Measurements from ENCODE around the gene SIK3.

DNA sequence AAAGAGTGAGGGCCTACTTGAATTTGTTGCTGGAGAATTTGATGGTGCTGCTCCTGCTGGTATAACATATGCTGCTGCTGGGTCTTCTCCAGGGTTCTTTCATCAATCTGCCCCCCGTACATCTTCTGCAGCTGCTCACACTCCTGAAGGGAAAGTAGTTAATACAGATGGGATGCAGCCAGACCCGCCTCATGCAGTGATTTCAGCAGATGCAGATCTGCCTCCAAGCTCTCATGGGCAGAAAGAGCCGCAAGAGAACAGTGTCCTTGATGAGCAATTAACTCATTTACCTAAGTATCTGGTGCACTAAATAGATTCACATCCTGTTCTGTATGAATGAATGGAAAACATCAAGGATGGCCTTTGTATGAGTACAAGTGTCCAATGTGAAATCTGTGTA, 236.0 kb downstream of the SIK3 start:
- TF ChIP-seq, protein P1, sequence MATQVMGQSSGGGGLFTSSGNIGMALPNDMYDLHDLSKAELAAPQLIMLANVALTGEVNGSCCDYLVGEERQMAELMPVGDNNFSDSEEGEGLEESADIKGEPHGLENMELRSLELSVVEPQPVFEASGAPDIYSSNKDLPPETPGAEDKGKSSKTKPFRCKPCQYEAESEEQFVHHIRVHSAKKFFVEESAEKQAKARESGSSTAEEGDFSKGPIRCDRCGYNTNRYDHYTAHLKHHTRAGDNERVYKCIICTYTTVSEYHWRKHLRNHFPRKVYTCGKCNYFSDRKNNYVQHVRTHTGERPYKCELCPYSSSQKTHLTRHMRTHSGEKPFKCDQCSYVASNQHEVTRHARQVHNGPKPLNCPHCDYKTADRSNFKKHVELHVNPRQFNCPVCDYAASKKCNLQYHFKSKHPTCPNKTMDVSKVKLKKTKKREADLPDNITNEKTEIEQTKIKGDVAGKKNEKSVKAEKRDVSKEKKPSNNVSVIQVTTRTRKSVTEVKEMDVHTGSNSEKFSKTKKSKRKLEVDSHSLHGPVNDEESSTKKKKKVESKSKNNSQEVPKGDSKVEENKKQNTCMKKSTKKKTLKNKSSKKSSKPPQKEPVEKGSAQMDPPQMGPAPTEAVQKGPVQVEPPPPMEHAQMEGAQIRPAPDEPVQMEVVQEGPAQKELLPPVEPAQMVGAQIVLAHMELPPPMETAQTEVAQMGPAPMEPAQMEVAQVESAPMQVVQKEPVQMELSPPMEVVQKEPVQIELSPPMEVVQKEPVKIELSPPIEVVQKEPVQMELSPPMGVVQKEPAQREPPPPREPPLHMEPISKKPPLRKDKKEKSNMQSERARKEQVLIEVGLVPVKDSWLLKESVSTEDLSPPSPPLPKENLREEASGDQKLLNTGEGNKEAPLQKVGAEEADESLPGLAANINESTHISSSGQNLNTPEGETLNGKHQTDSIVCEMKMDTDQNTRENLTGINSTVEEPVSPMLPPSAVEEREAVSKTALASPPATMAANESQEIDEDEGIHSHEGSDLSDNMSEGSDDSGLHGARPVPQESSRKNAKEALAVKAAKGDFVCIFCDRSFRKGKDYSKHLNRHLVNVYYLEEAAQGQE (IDR thresholded peaks at IDR 0.05; ENCODE audit: insufficient replicate concordance, low read depth), result no peak
- TF ChIP-seq, protein P2, sequence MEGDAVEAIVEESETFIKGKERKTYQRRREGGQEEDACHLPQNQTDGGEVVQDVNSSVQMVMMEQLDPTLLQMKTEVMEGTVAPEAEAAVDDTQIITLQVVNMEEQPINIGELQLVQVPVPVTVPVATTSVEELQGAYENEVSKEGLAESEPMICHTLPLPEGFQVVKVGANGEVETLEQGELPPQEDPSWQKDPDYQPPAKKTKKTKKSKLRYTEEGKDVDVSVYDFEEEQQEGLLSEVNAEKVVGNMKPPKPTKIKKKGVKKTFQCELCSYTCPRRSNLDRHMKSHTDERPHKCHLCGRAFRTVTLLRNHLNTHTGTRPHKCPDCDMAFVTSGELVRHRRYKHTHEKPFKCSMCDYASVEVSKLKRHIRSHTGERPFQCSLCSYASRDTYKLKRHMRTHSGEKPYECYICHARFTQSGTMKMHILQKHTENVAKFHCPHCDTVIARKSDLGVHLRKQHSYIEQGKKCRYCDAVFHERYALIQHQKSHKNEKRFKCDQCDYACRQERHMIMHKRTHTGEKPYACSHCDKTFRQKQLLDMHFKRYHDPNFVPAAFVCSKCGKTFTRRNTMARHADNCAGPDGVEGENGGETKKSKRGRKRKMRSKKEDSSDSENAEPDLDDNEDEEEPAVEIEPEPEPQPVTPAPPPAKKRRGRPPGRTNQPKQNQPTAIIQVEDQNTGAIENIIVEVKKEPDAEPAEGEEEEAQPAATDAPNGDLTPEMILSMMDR (IDR thresholded peaks at IDR 0.05; ENCODE audit: insufficient read depth, low read length), result no peak
- TF ChIP-seq SPI1 (IDR thresholded peaks at IDR 0.05; ENCODE audit: borderline replicate concordance, low read depth), result no peak
- TF ChIP-seq POLR2AphosphoS5 (IDR thresholded peaks at IDR 0.05; ENCODE audit: low read depth), result no peak

Data from HL-60 (cell line).